Keratinocyte (primary cell): ENCODE data around the gene MYO16.

ENCODE experiments used
- EZH2 ChIP-seq: IDR thresholded peaks from one replicate; pipeline ENCODE4 v1.6.1; 2012; ENCODE audit warnings: inconsistent platforms, mild to moderate bottlenecking, low read length, moderate library complexity
- TF ChIP-seq, protein P1 (sequence below), 3 experiments: IDR thresholded peaks in 1 of 3; conservative IDR thresholded peaks in 1 of 3; optimal IDR thresholded peaks in 1 of 3; 2 replicates in 2 of 3; 3 replicates in 1 of 3; pipeline versions ENCODE3 to v1.5.1; 2011; ENCODE audit warnings: low read length in 3 of 3, mild to moderate bottlenecking in 3 of 3, moderate library complexity in 2 of 3, control low read depth in 1 of 3, inconsistent platforms in 1 of 3; ENCODE audit not compliant: insufficient read depth in 2 of 3; ENCODE audit errors: extremely low read depth in 1 of 3

- TF ChIP-seq, protein P1, sequence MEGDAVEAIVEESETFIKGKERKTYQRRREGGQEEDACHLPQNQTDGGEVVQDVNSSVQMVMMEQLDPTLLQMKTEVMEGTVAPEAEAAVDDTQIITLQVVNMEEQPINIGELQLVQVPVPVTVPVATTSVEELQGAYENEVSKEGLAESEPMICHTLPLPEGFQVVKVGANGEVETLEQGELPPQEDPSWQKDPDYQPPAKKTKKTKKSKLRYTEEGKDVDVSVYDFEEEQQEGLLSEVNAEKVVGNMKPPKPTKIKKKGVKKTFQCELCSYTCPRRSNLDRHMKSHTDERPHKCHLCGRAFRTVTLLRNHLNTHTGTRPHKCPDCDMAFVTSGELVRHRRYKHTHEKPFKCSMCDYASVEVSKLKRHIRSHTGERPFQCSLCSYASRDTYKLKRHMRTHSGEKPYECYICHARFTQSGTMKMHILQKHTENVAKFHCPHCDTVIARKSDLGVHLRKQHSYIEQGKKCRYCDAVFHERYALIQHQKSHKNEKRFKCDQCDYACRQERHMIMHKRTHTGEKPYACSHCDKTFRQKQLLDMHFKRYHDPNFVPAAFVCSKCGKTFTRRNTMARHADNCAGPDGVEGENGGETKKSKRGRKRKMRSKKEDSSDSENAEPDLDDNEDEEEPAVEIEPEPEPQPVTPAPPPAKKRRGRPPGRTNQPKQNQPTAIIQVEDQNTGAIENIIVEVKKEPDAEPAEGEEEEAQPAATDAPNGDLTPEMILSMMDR (optimal IDR thresholded peaks at IDR 0.05 in 1 of 3, IDR thresholded peaks at IDR 0.05 in 1 of 3, conservative IDR thresholded peaks at IDR 0.05 in 1 of 3; ENCODE audit: extremely low read depth in 1 of 3, insufficient read depth in 2 of 3, low read length in 3 of 3), result no peak
- no peak for TF ChIP-seq EZH2
Observed at GRCh38 chr13:108741930-108742329, 112.5 kb downstream of the MYO16 start.
